Measurements from ENCODE around the gene SEMA6C.

The SEMA6C gene

DNA sequence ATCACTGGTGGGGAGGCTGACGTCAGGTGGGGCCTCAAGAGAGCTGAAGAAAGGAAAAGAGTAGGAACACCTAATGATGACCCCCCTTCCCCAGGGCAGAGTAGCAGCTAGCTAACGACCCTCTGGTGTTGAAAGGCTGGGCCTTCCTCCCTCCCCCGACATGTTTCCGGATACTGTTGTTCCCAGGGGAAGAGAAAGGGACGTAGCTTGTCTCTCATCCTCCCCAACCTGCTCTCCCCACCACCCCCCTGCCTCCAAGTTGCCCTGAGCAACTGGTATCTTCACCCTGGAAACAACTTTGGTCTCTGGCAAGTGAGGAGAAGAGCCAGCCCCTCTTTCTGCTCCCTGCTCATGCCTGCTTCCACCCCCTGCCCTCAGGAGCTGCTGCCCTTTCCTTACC is 2.4 kb downstream of the SEMA6C start:
- TF ChIP-seq ARNTL (CRISPR knock-in tag; IDR thresholded peaks at IDR 0.05; ENCODE audit: borderline replicate concordance, low read depth), result no peak
- TF ChIP-seq GLIS3 (CRISPR knock-in tag; IDR thresholded peaks at IDR 0.05), result no peak
- TF ChIP-seq ESRRG (CRISPR knock-in tag; IDR thresholded peaks at IDR 0.05), result no peak
- no peak for TF ChIP-seq PPARA (CRISPR knock-in tag; IDR thresholded peaks at IDR 0.05; ENCODE audit: borderline replicate concordance)
- no peak for ATAC-seq

DNA sequence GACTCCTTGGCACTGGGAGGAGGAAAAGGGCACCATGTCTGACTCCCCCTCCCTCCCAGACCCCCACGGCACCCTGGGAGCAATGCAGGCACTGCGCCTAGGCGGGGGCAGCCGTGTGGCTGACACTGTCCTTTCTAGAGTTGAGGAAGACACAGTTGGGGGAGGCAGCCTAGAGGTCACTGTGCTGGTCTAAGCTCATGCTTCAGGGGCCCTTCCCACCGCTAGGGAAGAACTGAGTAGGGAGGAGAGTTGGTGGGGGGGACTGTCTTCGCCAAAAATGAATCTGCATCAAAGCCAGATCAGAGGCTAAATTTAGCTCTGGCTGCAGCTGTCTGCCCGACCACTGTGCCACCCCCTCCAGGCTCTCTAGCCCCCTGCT is 3.4 kb downstream of the SEMA6C start:
- no peak for TF ChIP-seq ISL1 (CRISPR knock-in tag; IDR thresholded peaks at IDR 0.05)
- TF ChIP-seq, protein P1, sequence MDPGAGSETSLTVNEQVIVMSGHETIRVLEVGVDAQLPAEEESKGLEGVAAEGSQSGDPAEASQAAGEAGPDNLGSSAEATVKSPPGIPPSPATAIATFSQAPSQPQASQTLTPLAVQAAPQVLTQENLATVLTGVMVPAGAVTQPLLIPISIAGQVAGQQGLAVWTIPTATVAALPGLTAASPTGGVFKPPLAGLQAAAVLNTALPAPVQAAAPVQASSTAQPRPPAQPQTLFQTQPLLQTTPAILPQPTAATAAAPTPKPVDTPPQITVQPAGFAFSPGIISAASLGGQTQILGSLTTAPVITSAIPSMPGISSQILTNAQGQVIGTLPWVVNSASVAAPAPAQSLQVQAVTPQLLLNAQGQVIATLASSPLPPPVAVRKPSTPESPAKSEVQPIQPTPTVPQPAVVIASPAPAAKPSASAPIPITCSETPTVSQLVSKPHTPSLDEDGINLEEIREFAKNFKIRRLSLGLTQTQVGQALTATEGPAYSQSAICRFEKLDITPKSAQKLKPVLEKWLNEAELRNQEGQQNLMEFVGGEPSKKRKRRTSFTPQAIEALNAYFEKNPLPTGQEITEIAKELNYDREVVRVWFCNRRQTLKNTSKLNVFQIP (CRISPR knock-in tag; IDR thresholded peaks at IDR 0.05; ENCODE audit: borderline replicate concordance, low read depth), result no peak
- TF ChIP-seq ZC3H10 (CRISPR knock-in tag; IDR thresholded peaks at IDR 0.05), result no peak
- TF ChIP-seq ARNTL (CRISPR knock-in tag; IDR thresholded peaks at IDR 0.05; ENCODE audit: borderline replicate concordance, low read depth), result no peak
- no peak for TF ChIP-seq SNAI2 (CRISPR knock-in tag; IDR thresholded peaks at IDR 0.05)
- no peak for TF ChIP-seq ZFP30 (CRISPR knock-in tag; IDR thresholded peaks at IDR 0.05)
- TF ChIP-seq ESRRG (CRISPR knock-in tag; IDR thresholded peaks at IDR 0.05), result no peak
- TF ChIP-seq, protein P2, sequence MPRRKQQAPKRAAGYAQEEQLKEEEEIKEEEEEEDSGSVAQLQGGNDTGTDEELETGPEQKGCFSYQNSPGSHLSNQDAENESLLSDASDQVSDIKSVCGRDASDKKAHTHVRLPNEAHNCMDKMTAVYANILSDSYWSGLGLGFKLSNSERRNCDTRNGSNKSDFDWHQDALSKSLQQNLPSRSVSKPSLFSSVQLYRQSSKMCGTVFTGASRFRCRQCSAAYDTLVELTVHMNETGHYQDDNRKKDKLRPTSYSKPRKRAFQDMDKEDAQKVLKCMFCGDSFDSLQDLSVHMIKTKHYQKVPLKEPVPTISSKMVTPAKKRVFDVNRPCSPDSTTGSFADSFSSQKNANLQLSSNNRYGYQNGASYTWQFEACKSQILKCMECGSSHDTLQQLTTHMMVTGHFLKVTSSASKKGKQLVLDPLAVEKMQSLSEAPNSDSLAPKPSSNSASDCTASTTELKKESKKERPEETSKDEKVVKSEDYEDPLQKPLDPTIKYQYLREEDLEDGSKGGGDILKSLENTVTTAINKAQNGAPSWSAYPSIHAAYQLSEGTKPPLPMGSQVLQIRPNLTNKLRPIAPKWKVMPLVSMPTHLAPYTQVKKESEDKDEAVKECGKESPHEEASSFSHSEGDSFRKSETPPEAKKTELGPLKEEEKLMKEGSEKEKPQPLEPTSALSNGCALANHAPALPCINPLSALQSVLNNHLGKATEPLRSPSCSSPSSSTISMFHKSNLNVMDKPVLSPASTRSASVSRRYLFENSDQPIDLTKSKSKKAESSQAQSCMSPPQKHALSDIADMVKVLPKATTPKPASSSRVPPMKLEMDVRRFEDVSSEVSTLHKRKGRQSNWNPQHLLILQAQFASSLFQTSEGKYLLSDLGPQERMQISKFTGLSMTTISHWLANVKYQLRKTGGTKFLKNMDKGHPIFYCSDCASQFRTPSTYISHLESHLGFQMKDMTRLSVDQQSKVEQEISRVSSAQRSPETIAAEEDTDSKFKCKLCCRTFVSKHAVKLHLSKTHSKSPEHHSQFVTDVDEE (CRISPR knock-in tag; IDR thresholded peaks at IDR 0.05), result no peak
- no peak for ATAC-seq

DNA sequence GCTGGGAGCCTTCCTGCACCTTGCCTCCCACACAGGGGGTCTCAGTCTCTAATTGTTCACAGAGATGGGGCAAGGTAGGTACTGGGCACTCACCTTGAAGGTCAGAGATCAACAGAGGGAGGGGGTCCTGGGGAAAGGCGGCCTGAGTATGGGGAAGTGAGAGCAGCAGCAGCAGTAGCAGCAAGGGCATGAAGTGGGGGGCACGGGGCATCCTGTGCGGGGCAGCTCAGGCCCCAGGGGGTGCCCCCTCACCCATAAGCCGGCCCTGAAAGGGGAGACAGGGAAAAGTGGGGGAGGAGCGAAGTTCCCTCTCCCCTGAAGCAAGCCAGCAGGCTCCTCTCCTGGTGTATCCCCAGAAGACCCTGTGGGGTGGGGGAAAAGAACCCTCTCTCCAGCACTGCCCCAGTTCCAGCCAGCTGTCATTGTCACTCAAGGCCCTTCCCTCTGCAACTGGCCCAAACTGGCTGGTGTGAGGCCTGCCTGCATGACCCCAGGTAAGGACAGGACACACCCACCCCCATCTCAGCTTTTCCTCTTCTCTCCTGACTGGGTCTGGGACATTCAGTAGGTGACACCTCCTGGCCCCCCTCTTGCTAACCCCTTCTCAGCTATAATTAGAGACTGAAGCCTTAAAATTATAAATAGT is 3.9 kb downstream of the SEMA6C start:
- no peak for ATAC-seq
- TF ChIP-seq ESRRG (CRISPR knock-in tag; IDR thresholded peaks at IDR 0.05), result no peak
- TF ChIP-seq, protein P3, sequence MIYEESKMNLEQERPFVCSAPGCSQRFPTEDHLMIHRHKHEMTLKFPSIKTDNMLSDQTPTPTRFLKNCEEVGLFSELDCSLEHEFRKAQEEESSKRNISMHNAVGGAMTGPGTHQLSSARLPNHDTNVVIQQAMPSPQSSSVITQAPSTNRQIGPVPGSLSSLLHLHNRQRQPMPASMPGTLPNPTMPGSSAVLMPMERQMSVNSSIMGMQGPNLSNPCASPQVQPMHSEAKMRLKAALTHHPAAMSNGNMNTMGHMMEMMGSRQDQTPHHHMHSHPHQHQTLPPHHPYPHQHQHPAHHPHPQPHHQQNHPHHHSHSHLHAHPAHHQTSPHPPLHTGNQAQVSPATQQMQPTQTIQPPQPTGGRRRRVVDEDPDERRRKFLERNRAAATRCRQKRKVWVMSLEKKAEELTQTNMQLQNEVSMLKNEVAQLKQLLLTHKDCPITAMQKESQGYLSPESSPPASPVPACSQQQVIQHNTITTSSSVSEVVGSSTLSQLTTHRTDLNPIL (CRISPR knock-in tag; IDR thresholded peaks at IDR 0.05; ENCODE audit: low read depth), result no peak
- TF ChIP-seq, protein P4, sequence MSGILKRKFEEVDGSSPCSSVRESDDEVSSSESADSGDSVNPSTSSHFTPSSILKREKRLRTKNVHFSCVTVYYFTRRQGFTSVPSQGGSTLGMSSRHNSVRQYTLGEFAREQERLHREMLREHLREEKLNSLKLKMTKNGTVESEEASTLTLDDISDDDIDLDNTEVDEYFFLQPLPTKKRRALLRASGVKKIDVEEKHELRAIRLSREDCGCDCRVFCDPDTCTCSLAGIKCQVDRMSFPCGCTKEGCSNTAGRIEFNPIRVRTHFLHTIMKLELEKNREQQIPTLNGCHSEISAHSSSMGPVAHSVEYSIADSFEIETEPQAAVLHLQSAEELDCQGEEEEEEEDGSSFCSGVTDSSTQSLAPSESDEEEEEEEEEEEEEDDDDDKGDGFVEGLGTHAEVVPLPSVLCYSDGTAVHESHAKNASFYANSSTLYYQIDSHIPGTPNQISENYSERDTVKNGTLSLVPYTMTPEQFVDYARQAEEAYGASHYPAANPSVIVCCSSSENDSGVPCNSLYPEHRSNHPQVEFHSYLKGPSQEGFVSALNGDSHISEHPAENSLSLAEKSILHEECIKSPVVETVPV (CRISPR knock-in tag; IDR thresholded peaks at IDR 0.05), result no peak
- TF ChIP-seq ZFP30 (CRISPR knock-in tag; IDR thresholded peaks at IDR 0.05), result no peak
- no peak for TF ChIP-seq ZNF565 (CRISPR knock-in tag; conservative IDR thresholded peaks at IDR 0.05; ENCODE audit: low read depth)
- TF ChIP-seq, protein P2 (CRISPR knock-in tag; IDR thresholded peaks at IDR 0.05), result no peak
- no peak for TF ChIP-seq CSDC2 (CRISPR knock-in tag; IDR thresholded peaks at IDR 0.05)
- TF ChIP-seq RARB (CRISPR knock-in tag; IDR thresholded peaks at IDR 0.05), result no peak
- TF ChIP-seq, protein P5, sequence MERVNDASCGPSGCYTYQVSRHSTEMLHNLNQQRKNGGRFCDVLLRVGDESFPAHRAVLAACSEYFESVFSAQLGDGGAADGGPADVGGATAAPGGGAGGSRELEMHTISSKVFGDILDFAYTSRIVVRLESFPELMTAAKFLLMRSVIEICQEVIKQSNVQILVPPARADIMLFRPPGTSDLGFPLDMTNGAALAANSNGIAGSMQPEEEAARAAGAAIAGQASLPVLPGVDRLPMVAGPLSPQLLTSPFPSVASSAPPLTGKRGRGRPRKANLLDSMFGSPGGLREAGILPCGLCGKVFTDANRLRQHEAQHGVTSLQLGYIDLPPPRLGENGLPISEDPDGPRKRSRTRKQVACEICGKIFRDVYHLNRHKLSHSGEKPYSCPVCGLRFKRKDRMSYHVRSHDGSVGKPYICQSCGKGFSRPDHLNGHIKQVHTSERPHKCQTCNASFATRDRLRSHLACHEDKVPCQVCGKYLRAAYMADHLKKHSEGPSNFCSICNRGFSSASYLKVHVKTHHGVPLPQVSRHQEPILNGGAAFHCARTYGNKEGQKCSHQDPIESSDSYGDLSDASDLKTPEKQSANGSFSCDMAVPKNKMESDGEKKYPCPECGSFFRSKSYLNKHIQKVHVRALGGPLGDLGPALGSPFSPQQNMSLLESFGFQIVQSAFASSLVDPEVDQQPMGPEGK (CRISPR knock-in tag; IDR thresholded peaks at IDR 0.05; ENCODE audit: borderline replicate concordance), result no peak
- TF ChIP-seq GLIS3 (CRISPR knock-in tag; IDR thresholded peaks at IDR 0.05), result no peak
- TF ChIP-seq PPARA (CRISPR knock-in tag; IDR thresholded peaks at IDR 0.05; ENCODE audit: borderline replicate concordance), result no peak
- TF ChIP-seq ZNF70 (CRISPR knock-in tag; IDR thresholded peaks at IDR 0.05), result no peak
- no peak for TF ChIP-seq ISL1 (CRISPR knock-in tag; IDR thresholded peaks at IDR 0.05)
- no peak for TF ChIP-seq ZNF8 (CRISPR knock-in tag; IDR thresholded peaks at IDR 0.05)
- TF ChIP-seq, protein P1 (CRISPR knock-in tag; IDR thresholded peaks at IDR 0.05; ENCODE audit: borderline replicate concordance, low read depth), result no peak
- TF ChIP-seq OSR1 (CRISPR knock-in tag; IDR thresholded peaks at IDR 0.05), result no peak
- no peak for TF ChIP-seq ZC3H10 (CRISPR knock-in tag; IDR thresholded peaks at IDR 0.05)

Measured in SK-N-SH treated with all-trans-retinoic acid at 6 μM for 48 hours (cell line).